ENCODE data around the gene LRRC27.

The LRRC27 gene

DNA sequence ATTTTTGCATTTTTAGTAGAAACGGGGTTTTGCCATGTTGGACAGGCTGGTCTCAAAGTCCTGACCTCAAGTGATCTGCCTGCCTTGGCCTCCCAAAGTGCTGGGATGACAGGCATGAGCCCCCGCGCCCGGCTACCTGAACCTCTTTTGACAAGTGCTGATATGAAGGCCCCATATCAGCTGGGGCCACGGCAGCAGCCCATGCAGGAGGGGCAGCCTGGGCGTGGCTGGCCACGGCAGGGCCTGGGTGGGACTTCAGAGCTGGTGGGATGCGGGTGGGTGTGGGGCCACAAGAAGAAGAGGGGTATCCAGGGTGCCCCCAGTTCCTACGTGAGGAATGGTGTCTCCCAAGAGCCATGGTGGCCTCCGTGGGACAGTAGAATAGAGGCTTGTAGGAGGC is 6.9 kb downstream of the LRRC27 start:
- TF ChIP-seq CSDC2 (CRISPR knock-in tag; IDR thresholded peaks at IDR 0.05) (no peak), RARB (CRISPR knock-in tag; IDR thresholded peaks at IDR 0.05) (no peak), ZNF8 (CRISPR knock-in tag; IDR thresholded peaks at IDR 0.05) (no peak), ZNF565 (CRISPR knock-in tag; conservative IDR thresholded peaks at IDR 0.05; ENCODE audit: low read depth) (no peak), PPARA (CRISPR knock-in tag; IDR thresholded peaks at IDR 0.05; ENCODE audit: borderline replicate concordance) (no peak), OSR1 (CRISPR knock-in tag; IDR thresholded peaks at IDR 0.05) (no peak), SNAI2 (CRISPR knock-in tag; IDR thresholded peaks at IDR 0.05) (no peak), ESRRG (CRISPR knock-in tag; IDR thresholded peaks at IDR 0.05) (no peak), TCF4 (CRISPR knock-in tag; IDR thresholded peaks at IDR 0.05; ENCODE audit: borderline replicate concordance) (no peak), ARNTL (CRISPR knock-in tag; IDR thresholded peaks at IDR 0.05; ENCODE audit: borderline replicate concordance, low read depth) (no peak), ZFP30 (CRISPR knock-in tag; IDR thresholded peaks at IDR 0.05) (no peak), ZC3H10 (CRISPR knock-in tag; IDR thresholded peaks at IDR 0.05) (no peak), ISL1 (CRISPR knock-in tag; IDR thresholded peaks at IDR 0.05) (no peak), GLIS3 (CRISPR knock-in tag; IDR thresholded peaks at IDR 0.05) (no peak)
- TF ChIP-seq, protein P1, sequence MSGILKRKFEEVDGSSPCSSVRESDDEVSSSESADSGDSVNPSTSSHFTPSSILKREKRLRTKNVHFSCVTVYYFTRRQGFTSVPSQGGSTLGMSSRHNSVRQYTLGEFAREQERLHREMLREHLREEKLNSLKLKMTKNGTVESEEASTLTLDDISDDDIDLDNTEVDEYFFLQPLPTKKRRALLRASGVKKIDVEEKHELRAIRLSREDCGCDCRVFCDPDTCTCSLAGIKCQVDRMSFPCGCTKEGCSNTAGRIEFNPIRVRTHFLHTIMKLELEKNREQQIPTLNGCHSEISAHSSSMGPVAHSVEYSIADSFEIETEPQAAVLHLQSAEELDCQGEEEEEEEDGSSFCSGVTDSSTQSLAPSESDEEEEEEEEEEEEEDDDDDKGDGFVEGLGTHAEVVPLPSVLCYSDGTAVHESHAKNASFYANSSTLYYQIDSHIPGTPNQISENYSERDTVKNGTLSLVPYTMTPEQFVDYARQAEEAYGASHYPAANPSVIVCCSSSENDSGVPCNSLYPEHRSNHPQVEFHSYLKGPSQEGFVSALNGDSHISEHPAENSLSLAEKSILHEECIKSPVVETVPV (CRISPR knock-in tag; IDR thresholded peaks at IDR 0.05) = no peak
- TF ChIP-seq, protein P2, sequence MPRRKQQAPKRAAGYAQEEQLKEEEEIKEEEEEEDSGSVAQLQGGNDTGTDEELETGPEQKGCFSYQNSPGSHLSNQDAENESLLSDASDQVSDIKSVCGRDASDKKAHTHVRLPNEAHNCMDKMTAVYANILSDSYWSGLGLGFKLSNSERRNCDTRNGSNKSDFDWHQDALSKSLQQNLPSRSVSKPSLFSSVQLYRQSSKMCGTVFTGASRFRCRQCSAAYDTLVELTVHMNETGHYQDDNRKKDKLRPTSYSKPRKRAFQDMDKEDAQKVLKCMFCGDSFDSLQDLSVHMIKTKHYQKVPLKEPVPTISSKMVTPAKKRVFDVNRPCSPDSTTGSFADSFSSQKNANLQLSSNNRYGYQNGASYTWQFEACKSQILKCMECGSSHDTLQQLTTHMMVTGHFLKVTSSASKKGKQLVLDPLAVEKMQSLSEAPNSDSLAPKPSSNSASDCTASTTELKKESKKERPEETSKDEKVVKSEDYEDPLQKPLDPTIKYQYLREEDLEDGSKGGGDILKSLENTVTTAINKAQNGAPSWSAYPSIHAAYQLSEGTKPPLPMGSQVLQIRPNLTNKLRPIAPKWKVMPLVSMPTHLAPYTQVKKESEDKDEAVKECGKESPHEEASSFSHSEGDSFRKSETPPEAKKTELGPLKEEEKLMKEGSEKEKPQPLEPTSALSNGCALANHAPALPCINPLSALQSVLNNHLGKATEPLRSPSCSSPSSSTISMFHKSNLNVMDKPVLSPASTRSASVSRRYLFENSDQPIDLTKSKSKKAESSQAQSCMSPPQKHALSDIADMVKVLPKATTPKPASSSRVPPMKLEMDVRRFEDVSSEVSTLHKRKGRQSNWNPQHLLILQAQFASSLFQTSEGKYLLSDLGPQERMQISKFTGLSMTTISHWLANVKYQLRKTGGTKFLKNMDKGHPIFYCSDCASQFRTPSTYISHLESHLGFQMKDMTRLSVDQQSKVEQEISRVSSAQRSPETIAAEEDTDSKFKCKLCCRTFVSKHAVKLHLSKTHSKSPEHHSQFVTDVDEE (CRISPR knock-in tag; IDR thresholded peaks at IDR 0.05) = no peak
- TF ChIP-seq, protein P3, sequence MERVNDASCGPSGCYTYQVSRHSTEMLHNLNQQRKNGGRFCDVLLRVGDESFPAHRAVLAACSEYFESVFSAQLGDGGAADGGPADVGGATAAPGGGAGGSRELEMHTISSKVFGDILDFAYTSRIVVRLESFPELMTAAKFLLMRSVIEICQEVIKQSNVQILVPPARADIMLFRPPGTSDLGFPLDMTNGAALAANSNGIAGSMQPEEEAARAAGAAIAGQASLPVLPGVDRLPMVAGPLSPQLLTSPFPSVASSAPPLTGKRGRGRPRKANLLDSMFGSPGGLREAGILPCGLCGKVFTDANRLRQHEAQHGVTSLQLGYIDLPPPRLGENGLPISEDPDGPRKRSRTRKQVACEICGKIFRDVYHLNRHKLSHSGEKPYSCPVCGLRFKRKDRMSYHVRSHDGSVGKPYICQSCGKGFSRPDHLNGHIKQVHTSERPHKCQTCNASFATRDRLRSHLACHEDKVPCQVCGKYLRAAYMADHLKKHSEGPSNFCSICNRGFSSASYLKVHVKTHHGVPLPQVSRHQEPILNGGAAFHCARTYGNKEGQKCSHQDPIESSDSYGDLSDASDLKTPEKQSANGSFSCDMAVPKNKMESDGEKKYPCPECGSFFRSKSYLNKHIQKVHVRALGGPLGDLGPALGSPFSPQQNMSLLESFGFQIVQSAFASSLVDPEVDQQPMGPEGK (CRISPR knock-in tag; IDR thresholded peaks at IDR 0.05; ENCODE audit: borderline replicate concordance) = no peak

DNA sequence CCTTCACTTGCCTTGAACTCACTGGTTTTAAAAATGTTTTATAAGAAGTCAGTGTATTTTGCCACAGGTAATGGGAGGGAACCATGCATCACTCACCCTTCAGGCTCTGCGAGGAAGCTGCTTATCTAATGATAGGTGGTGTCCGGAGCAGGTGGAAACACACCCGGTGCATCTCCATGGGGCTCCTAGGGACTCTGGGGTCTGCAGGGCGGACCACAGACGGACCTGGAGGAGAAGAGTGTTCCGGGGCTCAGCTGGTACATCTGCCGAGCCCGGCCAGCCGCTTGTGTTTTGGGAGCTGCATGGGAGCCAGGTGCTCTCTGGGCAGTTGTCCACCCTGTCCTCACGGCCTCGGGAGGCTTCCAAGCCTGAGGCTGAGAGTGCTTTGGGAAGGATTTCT is 7.3 kb downstream of the LRRC27 start:
- no peak for TF ChIP-seq TCF4 (CRISPR knock-in tag; IDR thresholded peaks at IDR 0.05; ENCODE audit: borderline replicate concordance)
- ATAC-seq = no peak

More for the DNA sequence above, 6.9 kb downstream of the LRRC27 start:
- no peak for ATAC-seq

DNA sequence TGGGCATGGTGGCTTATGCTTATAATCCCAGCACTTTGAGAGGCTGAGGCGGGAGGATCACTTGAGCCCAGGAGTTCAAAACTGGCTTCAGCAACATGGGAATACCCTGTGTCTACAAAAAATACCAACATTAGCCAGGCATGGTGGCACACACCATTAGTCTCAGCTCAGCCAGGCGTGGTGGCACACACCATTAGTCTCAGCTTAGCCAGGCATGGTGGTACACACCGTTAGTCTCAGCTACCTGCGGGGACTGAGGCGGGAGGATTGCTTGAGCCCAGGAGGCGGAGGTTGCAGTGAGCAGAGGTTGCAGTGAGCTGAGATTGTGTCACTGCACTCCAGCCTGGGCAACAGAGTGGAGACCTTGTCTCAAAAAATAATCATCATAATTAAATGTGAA is 9.0 kb downstream of the LRRC27 start:
- no peak for TF ChIP-seq OSR1 (CRISPR knock-in tag; IDR thresholded peaks at IDR 0.05)
- no peak for TF ChIP-seq ISL1 (CRISPR knock-in tag; IDR thresholded peaks at IDR 0.05)
- TF ChIP-seq, protein P1 (CRISPR knock-in tag; IDR thresholded peaks at IDR 0.05) = no peak
- TF ChIP-seq ESRRG (CRISPR knock-in tag; IDR thresholded peaks at IDR 0.05) = no peak
- TF ChIP-seq ZC3H10 (CRISPR knock-in tag; IDR thresholded peaks at IDR 0.05) = no peak
- no peak for TF ChIP-seq SNAI2 (CRISPR knock-in tag; IDR thresholded peaks at IDR 0.05)
- TF ChIP-seq, protein P4, sequence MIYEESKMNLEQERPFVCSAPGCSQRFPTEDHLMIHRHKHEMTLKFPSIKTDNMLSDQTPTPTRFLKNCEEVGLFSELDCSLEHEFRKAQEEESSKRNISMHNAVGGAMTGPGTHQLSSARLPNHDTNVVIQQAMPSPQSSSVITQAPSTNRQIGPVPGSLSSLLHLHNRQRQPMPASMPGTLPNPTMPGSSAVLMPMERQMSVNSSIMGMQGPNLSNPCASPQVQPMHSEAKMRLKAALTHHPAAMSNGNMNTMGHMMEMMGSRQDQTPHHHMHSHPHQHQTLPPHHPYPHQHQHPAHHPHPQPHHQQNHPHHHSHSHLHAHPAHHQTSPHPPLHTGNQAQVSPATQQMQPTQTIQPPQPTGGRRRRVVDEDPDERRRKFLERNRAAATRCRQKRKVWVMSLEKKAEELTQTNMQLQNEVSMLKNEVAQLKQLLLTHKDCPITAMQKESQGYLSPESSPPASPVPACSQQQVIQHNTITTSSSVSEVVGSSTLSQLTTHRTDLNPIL (CRISPR knock-in tag; IDR thresholded peaks at IDR 0.05; ENCODE audit: low read depth) = no peak
- no peak for TF ChIP-seq TOX (CRISPR knock-in tag; IDR thresholded peaks at IDR 0.05; ENCODE audit: borderline replicate concordance)

DNA sequence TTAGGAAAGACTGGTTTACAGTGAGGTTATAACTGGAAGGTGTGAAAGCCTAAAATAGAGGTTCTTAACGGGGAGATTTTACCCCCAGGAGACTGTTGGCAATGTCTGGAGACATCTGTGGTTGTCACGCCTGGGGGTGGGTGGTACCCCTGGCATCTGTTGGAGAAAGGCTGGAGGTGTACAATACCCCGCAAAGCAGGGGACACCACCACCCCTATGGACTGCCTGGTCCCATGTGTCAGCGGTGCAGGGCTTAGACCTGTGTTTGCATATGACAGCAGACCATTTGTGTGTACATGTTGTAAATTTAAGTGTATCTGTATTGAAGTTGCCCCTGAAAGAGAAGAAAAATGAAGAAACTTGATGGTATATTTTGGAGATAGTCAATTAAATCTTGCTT is 9.8 kb downstream of the LRRC27 start:
- no peak for ATAC-seq
- TF ChIP-seq, protein P4 (CRISPR knock-in tag; IDR thresholded peaks at IDR 0.05; ENCODE audit: low read depth) = no peak
- no peak for TF ChIP-seq RARB (CRISPR knock-in tag; IDR thresholded peaks at IDR 0.05)
- TF ChIP-seq GLIS3 (CRISPR knock-in tag; IDR thresholded peaks at IDR 0.05) = no peak
- TF ChIP-seq ZC3H10 (CRISPR knock-in tag; IDR thresholded peaks at IDR 0.05) = no peak

More for the DNA sequence above, 9.0 kb downstream of the LRRC27 start:
- ATAC-seq = no peak
